Glomerular visceral epithelial cell (primary cell): ENCODE measurements around the gene PITRM1.

ENCODE experiments used
- DNase-seq: peaks from one replicate; pipeline ENCODE4 v3.0.0-alpha.2; 2016; ENCODE audit errors: extremely low spot score

PITRM1 gene

GRCh38 chr10:3104251-3104918, 68.2 kb downstream of the PITRM1 start:
- DNase-seq = no peak

GRCh38 chr10:3103646-3104045, 68.9 kb downstream of the PITRM1 start:
- DNase-seq = no peak

GRCh38 chr10:3102720-3103427, 69.7 kb downstream of the PITRM1 start:
- DNase-seq = no peak

- no peak for DNase-seq
These were observed 71.5 kb downstream of the PITRM1 start for GRCh38 chr10:3100856-3101640.

- DNase-seq = no peak
These were observed 72.3 kb downstream of the PITRM1 start for GRCh38 chr10:3100093-3100792.

GRCh38 chr10:3099291-3100092, 73.1 kb downstream of the PITRM1 start:
- peak; percentile 40 for DNase-seq

- DNase-seq = no peak
These were observed 73.9 kb downstream of the PITRM1 start for GRCh38 chr10:3098689-3099088.

- no peak for DNase-seq
These were observed 75.4 kb downstream of the PITRM1 start for GRCh38 chr10:3097160-3097559.

- peak; percentile 51 for DNase-seq
These were observed 76.4 kb downstream of the PITRM1 start for GRCh38 chr10:3096149-3096548.

GRCh38 chr10:3095373-3096139, 77.0 kb downstream of the PITRM1 start:
- peak; percentile 97 for DNase-seq

GRCh38 chr10:3094609-3095036, 78.0 kb downstream of the PITRM1 start:
- no peak for DNase-seq

- no peak for DNase-seq
These were observed 78.6 kb downstream of the PITRM1 start for GRCh38 chr10:3093996-3094395.

GRCh38 chr10:3091921-3092320, 80.7 kb downstream of the PITRM1 start:
- DNase-seq = no peak

GRCh38 chr10:3090914-3091787, 81.4 kb downstream of the PITRM1 start:
- peak; percentile 89 for DNase-seq

- DNase-seq = no peak
These were observed 82.2 kb downstream of the PITRM1 start for GRCh38 chr10:3090388-3090787.
